NCI-H748 treated with DMSO at 0.1 percent for 48 hours (cell line): ENCODE measurements around the gene ELAPOR2.
"Not testable (repeated sequence)": the region's sequence is repeated elsewhere in the genome, so short reads cannot be mapped to it uniquely, and the experiment has no call there.

Source experiments
- DNase-seq: peaks from one replicate; lab custom pipeline; 2025; lab: John Stamatoyannopoulos, UW

ELAPOR2 gene

GRCh38 chr7:87059525-87060287 is at the start of gene ELAPOR2:
TSS of gene ELAPOR2 (minus strand) at chr7:87059654. CDS start at chr7:87059513, 141 bp downstream.
- DNase-seq: peak; percentile 81

- DNase-seq: no peak
Measured at GRCh38 chr7:87107949-87108776, 48.7 kb upstream of the ELAPOR2 start.

- DNase-seq: no peak
Measured at GRCh38 chr7:87106974-87107612, 47.6 kb upstream of the ELAPOR2 start.

GRCh38 chr7:87105401-87105800 is 45.9 kb upstream of the ELAPOR2 start:
- no peak for DNase-seq

- DNase-seq: no peak
Measured at GRCh38 chr7:87100326-87100725, 40.9 kb upstream of the ELAPOR2 start.

- not testable (repeated sequence) for DNase-seq
Measured at GRCh38 chr7:87097375-87097774, 37.9 kb upstream of the ELAPOR2 start.

GRCh38 chr7:87094322-87094721 is 34.9 kb upstream of the ELAPOR2 start:
- DNase-seq: no peak

- no peak for DNase-seq
Measured at GRCh38 chr7:87092568-87093091, 33.2 kb upstream of the ELAPOR2 start.

- DNase-seq: no peak
Measured at GRCh38 chr7:87091487-87092066, 32.1 kb upstream of the ELAPOR2 start.

- no peak for DNase-seq
Measured at GRCh38 chr7:87083865-87084519, 24.5 kb upstream of the ELAPOR2 start.

- no peak for DNase-seq
Measured at GRCh38 chr7:87082675-87083074, 23.2 kb upstream of the ELAPOR2 start.

GRCh38 chr7:87075671-87076404 is 16.4 kb upstream of the ELAPOR2 start:
- DNase-seq: no peak

- DNase-seq: no peak
Measured at GRCh38 chr7:87067788-87068187, 8.3 kb upstream of the ELAPOR2 start.

- DNase-seq: no peak
Measured at GRCh38 chr7:87060288-87060537, 759 bp upstream of the ELAPOR2 start.

- peak; percentile 39 for DNase-seq
Measured at GRCh38 chr7:87058744-87059524, 520 bp downstream of the ELAPOR2 start.

GRCh38 chr7:87057210-87057609 is 2.2 kb downstream of the ELAPOR2 start:
- no peak for DNase-seq

GRCh38 chr7:87056346-87056745 is 3.1 kb downstream of the ELAPOR2 start:
- DNase-seq: no peak

- DNase-seq: no peak
Measured at GRCh38 chr7:87048839-87049238, 10.6 kb downstream of the ELAPOR2 start.

- no peak for DNase-seq
Measured at GRCh38 chr7:87046456-87046855, 13.0 kb downstream of the ELAPOR2 start.

- DNase-seq: not testable (repeated sequence)
Measured at GRCh38 chr7:87044713-87045112, 14.7 kb downstream of the ELAPOR2 start.
